Measurements from ENCODE around the gene GFER.
"Not testable (repeated sequence)": the region's sequence is repeated elsewhere in the genome, so short reads cannot be mapped to it uniquely, and the experiment has no call there.

The GFER gene

DNA sequence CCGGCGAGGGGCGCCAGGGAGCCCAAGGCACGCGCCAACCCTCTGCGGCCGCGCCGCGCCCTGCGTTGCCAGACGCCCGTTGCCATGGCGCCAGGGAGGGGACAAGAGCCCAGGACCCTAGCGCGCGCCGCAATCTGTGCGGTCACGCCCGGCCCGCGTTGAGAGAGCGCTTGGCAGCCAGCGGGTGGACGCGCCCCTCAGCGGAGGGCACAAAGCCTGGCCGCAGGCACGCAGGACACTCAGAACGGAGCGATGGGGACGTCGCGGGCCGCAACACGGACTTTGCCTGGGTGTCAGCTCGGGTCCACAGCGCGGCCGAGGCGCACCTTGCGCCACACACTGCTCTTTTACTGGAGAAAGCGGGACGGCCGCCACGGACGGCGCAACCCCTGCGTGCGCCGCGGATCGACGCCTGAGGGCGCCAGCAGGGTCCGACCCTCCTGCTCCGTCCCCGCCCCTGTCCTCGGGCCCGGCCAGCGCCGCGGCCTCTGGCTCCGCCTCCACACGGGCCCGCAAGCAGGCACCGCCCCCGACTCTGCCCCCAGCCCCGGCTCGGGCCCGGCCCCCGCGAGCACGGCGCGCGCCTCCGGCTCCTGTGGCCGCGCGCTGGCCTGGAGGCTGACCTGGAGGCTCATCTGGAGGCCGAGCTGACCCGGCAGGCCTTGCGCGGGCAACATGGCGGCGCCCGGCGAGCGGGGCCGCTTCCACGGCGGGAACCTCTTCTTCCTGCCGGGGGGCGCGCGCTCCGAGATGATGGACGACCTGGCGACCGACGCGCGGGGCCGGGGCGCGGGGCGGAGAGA lies at the start of gene GFER:
GFER (plus strand) TSS at position 650 of the 803 bp plus-strand sequence; CDS start at position 676, 26 bp downstream.
- DNase-seq (ENCODE audit: low read depth), result peak; percentile 38

DNA sequence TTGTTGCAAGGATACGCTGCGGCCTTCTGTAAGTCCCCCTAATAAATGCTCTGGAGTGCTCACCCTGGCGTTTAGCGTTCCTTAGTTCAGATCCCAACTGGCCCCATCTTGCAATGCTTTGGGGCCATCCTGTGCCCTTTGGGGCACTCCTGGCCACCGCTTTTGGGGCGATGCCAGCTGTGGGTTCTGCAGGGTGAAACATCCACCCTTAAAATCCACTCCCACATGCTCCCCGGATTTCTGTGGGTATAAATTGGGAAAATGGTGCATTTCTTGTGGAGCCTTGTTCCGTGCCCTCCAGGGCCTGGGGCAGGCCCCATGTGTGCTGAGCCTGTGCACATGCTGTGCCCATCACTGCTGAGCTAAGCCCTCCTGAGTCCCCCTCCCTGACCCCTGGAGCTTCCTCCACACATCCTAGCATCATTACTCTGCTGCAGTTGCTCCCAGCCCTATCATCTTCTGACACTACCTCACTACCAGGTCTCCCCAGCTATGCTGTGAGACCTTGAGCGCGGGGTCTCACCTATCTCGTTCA lies 47.0 kb upstream of the GFER start:
- no peak for DNase-seq (ENCODE audit: low read depth)

DNA sequence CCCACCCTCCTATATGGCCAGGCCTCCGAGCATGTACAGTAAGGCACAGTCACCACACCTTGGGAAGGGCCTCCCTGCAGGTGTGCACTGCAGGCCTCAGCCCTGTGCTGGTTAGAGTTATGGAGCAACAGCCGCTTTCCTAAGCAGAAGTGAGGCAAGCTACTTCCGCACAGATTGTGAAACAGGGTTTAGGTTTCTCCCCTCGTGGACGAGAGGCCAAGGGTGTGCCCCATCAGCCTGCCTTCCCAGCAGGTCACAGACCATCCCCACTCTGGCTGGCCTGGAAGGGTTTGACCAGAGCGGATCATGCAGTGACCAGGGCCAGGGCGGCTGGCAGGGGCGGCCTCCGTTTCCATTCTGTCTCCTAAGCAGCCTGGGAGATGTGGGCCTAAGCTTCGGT lies 45.7 kb upstream of the GFER start:
- no peak for DNase-seq (ENCODE audit: low read depth)

DNA sequence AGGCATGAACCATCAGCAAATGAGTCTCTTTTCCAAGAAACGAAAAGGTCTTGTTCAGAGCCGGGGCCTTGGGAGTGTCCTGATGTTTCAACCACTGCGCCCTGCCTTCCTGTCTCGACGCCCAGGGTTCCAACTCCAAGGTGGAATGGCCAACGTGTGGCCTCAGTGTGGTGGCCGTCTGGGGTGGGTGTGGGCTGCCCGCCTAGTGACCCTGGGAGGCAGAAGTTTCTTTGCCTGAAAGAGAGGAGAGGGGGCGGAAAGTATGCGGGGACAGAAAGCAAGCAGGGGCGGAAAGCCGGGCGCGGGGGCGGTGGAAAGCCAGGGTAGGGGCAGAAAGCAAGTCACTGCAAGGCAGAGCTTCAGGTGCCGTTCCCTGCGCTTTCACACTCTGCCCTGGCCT lies 45.1 kb upstream of the GFER start:
- no peak for DNase-seq (ENCODE audit: low read depth)

DNA sequence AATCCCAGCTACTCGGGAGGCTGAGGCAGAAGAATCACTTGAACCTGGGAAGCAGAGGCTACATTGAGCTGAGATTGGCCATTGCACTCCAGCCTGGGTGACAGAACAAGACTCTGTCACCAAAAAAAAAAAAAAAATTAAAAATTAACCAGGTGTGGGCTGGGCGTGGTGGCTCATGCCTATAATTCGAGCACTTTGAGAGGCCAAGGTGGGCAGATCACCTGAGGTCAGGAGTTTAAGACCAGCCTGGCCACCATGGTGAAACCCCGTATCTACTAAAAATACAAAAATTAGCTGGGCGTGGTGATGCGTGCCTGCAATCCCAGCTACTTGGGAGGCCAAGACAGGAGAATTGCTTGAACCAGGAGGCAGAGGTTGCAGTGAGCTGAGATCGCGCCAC lies 44.2 kb upstream of the GFER start:
- not testable (repeated sequence) for DNase-seq (ENCODE audit: low read depth)

DNA sequence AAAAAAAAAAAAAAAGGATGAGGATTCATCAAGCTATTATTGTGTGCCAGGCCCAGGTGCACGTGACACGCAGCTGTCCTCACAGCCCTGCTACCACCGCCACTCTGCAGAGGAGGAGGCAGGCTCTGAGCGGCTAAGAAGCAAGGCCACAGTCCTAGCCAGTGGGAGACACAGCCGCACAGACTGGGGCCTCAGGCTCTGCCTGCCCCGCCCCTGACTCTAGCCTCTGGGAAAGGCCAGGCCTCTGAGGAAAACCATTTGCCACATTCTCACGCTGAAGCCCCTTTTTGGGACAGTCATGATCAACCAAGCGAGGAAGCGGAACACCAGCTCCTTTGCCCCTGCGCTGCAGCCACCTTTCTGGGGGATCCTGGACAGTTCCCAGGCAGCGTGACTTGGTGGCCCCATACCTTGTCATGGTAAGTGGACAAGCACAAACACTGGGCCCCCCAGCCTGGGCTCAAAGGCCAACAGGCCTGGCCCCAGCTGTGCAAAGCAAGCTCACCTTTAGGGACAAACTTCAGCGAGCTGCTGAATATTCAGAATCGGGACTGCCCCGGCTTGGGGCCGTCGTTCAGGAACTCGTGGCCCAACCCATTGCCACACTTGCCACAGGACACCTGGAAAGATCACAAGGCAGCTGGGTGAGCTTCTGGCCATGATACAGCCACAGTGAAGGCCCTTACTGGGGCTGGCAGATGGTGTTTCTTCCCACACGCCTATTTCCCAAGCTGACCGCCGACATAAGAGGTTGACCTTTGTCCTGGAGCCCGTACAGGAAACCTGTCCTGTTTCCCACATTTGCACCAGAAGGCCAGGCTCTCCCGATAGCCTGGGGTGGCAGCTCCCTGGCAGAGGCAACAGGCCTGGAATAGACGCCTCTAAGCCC lies 43.5 kb upstream of the GFER start:
- DNase-seq (ENCODE audit: low read depth), result no peak

DNA sequence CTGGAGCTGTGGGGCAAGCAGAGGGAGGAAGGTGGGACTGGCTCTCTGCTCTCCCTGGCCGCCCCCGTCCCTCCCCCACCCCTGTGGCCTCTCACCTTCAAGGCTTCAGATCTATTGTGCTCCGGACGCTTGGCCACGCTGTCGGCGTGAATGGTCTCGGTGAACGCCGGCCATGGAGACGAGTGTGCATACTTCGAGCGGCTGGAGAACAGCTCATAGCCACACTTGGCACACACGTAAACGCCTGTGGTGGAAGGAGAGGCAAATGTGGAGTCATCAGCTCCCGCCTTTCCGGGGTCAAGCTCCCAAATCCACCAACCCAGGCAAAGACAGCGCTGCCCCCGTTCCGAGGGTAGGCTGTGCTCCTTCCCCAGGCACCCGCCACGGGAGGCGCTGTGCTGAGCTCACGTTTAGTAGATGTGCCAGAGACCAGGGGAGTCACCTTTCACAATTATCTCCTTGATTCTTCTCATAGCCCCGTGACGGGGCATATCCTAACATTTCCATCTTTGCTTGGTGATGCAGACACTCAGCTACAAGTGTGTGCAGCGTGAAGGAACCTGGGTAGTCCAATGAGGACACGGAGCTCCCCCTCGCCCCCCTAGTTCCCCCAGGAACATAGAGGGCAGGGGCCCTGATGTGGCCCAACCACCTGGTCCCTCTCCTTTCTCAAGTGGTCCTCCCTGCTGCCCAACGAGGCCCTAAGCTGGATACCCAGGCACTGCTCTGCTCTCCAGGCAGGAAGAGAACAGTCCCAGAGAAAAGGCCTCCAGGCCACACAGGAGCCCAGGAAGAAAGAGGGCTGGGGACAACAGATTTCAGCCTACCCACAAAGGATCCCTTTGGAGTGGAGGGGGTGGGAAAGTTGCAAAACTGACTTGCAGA lies 42.6 kb upstream of the GFER start:
- no peak for DNase-seq (ENCODE audit: low read depth)

DNA sequence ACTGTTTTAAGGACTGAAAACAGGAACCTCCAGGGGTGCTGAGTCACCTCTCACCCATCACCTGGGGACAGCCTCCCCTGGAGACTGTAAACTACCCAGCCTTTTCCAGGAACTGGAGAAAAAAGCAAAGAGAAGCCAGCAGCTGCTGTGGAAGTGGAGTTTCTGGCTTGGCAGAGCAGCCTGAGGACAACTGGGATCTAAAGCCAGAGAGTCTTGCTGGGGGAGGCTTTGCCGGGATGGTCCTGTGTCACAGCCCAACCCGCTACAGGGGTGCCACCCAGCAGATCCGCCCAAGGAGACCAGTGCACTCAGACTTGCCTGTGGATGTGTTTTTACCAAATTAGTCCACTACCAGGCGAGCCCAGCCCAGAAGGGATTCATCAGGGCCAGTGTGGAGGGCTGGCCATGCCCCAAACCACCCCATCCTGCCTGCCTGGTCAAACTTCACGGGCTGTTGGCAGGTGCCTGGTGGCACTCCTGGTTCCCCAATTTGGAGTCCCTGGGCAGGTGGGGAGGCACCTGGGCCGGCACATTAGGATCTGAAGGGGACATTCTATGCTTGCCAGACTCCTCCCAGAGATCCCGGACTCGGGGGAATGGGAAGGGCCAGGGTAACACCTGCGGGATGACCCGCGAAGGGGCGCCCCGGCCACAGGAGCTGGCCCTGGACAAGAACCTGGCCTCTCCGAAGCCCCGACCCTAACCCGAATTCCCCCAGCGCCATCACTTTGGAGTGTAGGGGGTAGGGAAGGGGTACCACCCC lies 41.8 kb upstream of the GFER start:
- DNase-seq (ENCODE audit: low read depth), result no peak

DNA sequence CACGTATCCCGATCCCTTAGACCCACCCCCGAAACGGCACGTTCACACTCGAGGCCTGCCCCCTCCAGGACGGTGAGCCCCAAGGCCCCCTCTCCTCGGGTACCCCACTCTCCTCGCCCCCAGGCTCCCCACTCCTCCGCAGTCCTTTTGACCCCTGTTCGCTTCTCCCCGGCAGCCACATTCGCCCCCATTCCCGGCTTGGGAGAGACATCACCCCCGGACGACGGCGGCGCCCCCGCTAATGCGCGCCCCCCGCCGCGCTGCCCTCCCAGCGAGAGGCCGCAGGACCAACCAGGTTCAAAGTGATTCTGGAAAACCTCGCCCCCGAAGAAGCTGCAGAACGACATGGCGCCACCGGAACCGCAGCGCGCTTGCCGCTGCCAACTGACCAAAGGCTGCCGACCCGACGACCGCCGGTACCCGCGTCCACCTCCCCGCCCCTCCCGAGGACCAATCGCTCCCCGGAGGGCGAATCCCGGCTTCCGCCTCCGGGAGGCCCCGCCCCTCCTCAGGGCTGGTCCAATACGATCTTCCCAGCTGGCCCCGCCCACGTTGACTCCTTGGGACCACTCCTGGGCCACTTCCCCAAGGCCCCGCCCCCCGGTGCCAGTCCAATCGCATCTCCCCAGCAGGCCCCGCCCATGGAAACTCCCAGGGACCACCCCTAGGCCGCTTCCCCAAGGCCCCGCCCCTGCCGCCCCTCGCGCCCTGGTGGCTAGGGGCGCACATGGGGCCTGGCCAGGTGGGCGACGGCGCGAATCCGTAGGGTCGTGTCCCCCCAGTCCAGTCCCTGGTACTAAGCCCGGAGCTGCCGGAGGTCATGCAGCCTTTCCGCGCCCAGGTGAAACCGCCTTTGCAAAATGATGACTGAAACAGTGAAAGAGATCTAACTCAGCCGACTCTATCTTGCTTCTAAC lies 40.9 kb upstream of the GFER start, which contains the start of gene MSRB1:
MSRB1 (minus strand) TSS at position 390 of the 917 bp plus-strand sequence; CDS start at position 347, 43 bp downstream.
- DNase-seq (ENCODE audit: low read depth), result peak; percentile 87

DNA sequence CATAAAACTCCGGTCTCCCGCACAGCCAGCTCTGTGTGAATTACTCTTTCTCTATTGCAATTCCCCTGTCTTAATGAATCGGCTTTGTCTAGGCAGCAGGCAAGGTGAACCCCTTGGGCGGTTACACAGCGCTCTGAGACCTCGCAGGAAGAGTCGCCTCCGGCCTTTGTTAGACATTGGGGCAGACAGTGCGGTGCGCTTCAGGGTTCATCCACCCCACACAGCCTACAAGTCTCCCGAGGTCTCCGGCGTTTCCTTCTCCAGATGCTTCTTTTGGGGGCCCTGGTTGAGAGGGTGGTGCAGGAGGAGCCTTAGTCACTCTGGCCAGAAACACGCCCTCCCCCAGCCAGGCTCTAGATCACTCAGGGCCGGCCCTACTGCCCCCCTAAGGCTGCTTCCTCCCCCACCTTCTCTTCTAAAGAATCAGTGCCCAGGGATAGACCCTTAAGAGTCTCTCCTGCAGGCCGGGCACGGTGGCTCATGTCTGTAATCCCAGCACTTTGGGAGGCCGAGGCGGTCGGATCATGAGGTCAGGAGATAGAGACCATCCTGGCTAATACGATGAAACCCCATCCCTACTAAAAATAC lies 39.3 kb upstream of the GFER start:
- no peak for DNase-seq (ENCODE audit: low read depth)

DNA sequence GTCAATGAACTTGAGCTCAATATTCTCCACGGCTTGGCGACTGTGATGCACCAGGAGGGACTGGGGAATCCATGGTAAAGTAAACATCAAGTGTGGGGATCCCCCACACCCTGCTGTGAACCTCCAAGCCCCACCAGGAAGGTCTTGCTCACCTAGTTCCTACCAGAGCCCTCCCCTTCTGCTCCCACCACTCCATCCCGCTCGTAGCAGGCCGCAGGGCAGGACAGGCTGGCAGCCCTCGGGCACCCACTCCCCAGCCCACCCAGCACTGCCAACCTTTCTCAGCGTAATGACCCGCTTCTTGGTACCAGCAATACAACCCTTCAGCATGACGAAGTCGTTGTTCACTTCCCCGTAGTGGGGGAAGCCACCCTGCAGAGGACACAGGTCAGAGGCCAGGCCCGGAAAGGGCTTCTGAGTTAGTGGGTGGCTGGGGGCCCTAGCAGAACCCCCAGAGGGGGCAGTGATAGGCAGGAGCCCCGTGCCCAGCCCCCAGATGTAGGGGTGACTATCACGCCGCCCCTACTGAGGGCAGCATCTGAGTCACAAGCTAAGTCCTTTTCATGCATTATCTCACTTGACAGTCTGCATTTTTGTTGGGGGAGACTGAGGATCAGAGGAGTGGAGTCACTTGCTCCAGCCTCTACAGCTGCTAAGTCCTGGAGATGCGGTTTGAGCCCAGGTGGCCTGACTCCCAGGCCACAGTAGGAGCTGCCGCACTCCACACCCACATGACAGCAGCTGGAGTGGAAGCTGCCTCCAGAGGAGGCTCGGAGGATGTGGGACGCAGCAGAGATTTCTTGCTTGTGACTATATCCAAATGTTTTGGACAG lies 38.2 kb upstream of the GFER start:
- DNase-seq (ENCODE audit: low read depth), result no peak

DNA sequence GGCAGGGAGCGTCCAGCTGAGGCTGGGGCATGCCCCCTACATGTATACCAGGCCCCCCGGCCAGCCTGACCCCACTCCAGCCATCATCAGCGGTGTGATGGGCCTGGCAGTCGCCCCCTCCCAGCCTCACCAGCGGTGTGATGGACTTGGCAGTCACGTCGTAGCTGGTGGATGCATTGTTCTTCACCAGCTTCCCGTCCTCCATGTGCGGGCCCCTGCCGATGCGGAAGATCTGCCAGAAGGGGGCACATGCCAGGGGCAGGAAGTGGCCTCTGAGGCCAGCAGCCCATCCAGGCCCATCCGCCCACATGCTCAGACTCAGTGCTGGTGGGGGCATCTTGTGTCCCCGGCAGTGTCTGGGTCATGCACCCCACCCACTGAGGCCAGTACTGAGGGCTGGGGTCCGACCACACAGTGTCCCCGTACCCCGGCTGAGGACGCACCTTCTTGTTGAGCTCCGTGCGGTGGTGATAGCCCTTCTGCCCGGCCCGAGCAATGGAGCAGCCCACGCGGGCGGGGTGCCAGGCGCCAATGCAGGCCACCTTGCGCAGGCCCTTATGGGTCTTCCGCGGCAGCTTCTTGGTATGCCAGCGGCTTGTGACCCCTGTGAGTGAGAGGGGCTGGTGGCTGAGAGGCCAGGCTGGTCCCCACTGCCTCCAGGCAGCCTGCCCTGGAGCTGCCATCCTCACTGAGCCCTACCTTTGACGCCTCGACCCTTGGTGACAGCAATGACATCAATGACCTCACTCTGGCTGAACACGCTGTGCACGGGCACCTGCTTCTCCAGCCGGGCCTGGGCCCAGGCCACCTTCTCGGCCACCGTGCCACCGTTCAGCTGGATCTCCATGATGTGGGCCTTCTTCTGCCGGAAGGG lies 37.3 kb upstream of the GFER start:
- no peak for DNase-seq (ENCODE audit: low read depth)

DNA sequence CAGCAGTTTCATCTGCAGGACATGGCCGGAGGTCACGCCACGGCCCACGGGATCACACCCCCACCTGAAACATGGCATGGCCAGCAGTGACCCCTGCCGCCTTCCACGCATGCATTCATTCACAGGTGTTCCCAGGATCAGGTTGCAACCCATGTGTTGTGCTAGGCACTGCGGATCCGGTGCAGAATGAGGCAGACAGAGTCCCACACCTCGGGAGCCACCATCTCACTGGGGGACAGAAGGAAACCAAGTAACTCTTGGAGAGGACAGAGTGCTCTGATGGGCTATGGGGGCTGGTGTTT lies 36.7 kb upstream of the GFER start:
- DNase-seq (ENCODE audit: low read depth), result no peak

DNA sequence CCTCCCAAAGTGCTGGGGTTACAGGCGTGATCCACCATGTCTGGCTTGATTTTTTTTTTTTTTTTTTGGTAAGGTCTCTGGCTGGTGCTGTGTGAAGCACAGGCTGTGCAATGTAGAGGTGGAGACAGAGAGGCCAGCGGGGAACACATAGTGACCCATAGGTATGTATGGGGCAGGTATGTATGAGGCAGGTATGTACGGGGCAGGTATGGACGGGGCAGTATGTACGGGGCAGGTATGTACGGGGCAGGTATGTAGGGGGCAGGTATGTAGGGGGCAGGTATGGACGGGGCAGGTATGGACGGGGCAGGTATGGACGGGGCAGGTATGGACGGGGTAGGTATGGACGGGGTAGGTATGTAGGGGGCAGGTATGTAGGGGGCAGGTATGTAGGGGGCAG lies 34.5 kb upstream of the GFER start:
- DNase-seq (ENCODE audit: low read depth), result no peak

DNA sequence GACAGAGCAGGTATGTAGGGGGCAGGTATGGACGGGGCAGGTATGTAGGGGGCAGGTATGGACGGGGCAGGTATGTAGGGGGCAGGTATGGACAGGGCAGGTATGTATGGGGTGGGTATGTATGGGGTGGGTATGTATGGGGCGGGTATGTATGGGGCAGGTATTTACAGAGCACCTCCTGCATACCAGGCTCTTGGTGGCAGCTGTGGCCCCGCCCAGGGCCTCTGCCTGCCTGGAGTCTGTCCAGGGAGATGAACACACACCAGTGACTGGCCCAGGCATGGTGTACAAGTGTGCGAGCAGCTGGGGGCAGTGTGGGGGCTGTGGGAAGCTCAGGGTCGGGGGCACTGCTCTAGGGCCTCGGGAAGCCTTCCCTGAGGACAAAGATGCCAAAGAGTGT lies 33.9 kb upstream of the GFER start:
- DNase-seq (ENCODE audit: low read depth), result no peak

DNA sequence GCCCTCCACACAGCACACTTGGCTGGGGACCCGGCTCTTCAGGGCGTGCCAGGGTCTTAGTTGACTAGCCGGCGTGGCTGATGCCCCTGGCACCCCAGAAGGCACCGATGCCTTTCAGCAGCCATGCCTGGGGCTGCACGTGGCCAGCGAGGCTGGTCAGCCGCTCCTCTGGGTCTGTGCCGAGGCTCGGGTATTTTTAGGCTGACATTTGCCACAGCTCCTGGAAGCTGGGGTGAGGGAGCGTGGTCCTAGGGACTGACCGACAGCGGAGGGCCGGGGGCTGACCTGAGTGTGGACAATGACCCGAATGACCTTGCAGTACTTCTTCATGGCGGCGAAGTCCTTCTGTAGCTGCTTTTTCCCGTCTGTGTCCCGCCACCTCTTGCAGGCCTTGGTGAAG lies 33.4 kb upstream of the GFER start:
- DNase-seq (ENCODE audit: low read depth), result no peak

DNA sequence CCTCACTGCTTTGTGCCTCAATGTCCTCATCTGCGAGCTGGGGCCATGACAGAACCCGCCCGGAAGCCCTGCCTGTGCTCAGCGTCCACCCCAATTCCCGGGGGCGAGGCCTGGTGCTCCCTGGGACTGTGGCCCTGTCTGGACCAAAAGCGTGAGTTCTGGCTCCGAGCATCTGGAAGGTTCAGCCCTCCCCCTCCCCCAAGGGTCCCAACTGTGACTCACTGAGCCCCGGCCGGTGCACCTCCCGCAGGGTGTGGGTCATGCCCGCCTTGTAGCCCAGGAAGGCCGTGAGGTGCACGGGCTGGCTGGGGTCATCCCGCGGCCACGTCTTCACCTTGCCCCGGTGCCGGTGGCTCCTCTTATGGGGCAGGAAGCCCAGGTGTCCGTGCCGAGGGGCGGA lies 30.3 kb upstream of the GFER start:
- DNase-seq (ENCODE audit: low read depth), result no peak
